HUES48 (cell line): Measurements from ENCODE around the gene MEX3A.

Source experiments
- H3K27ac ChIP-seq: one replicate; pipeline ENCODE4 v1.7.0; 2013; ENCODE audit warnings: low read depth, low read length, inconsistent platforms
- H3K27me3 ChIP-seq: 2 replicates; pipeline ENCODE4 v1.6.1; 2013; ENCODE audit warnings: mild to moderate bottlenecking, low read length; ENCODE audit not compliant: control insufficient read depth, insufficient read depth
- H3K36me3 ChIP-seq: 2 replicates; pipeline ENCODE4 v1.6.1; 2013; ENCODE audit warnings: low read length; ENCODE audit not compliant: control insufficient read depth, insufficient read depth
- H3K4me1 ChIP-seq: 2 replicates; pipeline ENCODE4 v1.6.1; 2013; ENCODE audit warnings: mild to moderate bottlenecking, low read length; ENCODE audit not compliant: control insufficient read depth, insufficient read depth
- H3K4me3 ChIP-seq: 2 replicates; pipeline ENCODE4 v1.5.1; 2013; ENCODE audit warnings: mild to moderate bottlenecking, low read depth, low read length
- H3K9ac ChIP-seq: 2 replicates; pipeline ENCODE4 v1.6.1; 2013; ENCODE audit warnings: mild to moderate bottlenecking, low read depth, low read length, moderate library complexity
- H3K9me3 ChIP-seq: 2 replicates; pipeline ENCODE4 v1.6.1; 2013; ENCODE audit warnings: low read length; ENCODE audit not compliant: control insufficient read depth, insufficient read depth

The MEX3A gene

DNA sequence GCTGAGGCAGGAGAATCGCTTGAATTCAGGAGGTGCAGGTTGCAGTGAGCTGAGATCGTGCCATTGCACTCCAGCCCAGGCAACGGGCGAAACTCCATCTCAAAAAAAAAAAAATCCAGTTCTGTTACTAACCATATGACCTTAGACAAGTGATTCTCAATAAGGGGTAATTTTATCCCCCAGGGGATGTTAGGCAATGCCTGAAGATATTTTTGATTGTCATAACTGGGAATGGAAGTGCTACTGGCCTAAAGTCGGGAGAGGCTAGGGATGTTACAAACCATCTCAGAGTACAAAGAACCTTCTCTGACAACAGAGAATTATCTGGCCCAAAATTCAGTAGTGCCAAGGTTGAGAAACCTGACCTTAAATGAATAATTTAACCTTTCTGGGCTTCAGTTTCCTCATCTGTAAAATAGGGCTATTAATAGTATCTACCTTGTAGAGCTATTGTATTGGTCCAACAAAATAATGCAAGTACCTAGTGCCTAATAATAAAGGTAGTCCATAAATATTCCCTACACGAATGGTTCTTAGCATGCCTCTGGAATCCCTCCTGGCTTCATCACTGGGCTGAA, 26.5 kb upstream of the MEX3A start:
- Histone ChIP-seq H3K9me3 (no peaks in the 10 kb centered on the region), H3K27me3 (no peaks in the 10 kb centered on the region; the same call in 1 of the 2 replicates), H3K27ac (no peak overlapping the region), H3K4me1 (peaks cover 40% of the 10 kb centered on the region), H3K36me3 (no peaks in the 10 kb centered on the region), H3K9ac (no peak overlapping the region), H3K4me3 (no peak overlapping the region)

GRCh38 chr1:156108057-156108456, 25.8 kb upstream of the MEX3A start:
- Histone ChIP-seq H3K4me3 (no peak overlapping the region), H3K27me3 (no peaks in the 10 kb centered on the region; the same call in 1 of the 2 replicates), H3K9ac (no peak overlapping the region), H3K4me1 (peaks cover 36% of the 10 kb centered on the region), H3K36me3 (no peaks in the 10 kb centered on the region), H3K9me3 (no peaks in the 10 kb centered on the region), H3K27ac (no peak overlapping the region)

- H3K36me3 ChIP-seq, result no peaks in the 10 kb centered on the region
- no peak overlapping the region for H3K9ac ChIP-seq
- peaks cover 38% of the 10 kb centered on the region for H3K4me1 ChIP-seq
- H3K9me3 ChIP-seq, result no peaks in the 10 kb centered on the region
- peak overlapping the region; percentile 28 for H3K4me3 ChIP-seq
- peak overlapping the region; percentile 96 for H3K27ac ChIP-seq
- H3K27me3 ChIP-seq, result no peaks in the 10 kb centered on the region; the same call in 1 of the 2 replicates
Measured at GRCh38 chr1:156106624-156107488, 24.6 kb upstream of the MEX3A start.

- H3K4me1 ChIP-seq, result peaks cover 38% of the 10 kb centered on the region
- peak overlapping the region; percentile 62; the same call in 1 of the 2 replicates for H3K9ac ChIP-seq
- no peaks in the 10 kb centered on the region for H3K9me3 ChIP-seq
- no peaks in the 10 kb centered on the region for H3K36me3 ChIP-seq
- no peaks in the 10 kb centered on the region for H3K27me3 ChIP-seq
- peak overlapping the region; percentile 96 for H3K27ac ChIP-seq
- peak overlapping the region; percentile 60; the same call in 1 of the 2 replicates for H3K4me3 ChIP-seq
Measured at GRCh38 chr1:156104861-156105832, 22.9 kb upstream of the MEX3A start.

DNA sequence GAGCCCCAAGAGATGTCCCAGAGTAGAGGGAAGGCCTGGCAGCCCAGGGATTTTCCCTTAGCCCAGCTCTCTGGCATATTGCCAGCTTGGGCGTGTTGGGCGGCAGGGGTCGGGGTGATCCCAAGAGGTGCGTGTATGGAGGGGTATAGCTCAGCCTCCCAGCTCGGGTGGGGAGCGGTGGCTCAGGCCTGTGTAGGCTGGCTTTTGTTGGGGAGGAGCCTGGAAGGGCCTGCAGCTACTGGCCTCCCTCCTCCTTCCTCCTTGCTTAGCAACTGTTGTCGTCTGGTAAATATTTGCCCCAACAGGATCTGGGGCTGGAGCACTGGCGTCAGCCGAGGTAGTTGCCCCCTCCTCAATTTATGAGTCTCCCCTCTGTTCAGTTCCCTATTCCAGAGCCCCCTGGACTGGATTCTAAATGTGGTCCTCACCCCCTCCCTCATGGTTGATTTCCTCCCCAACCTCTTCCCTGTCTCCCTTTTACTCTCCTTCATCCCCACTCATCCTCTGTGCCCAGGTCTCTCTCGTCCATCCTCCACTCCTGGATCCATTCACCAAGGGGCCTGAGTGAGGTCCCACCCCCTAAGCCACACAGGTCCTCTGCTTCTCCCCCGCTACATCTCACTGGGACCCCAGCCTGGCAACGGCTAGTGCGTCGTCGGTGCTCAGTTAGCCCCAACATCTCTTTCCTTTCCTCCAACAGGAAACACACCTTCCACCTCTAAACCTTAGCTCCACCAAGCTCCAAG, 22.0 kb upstream of the MEX3A start:
- Histone ChIP-seq H3K9me3 (no peaks in the 10 kb centered on the region), H3K36me3 (no peaks in the 10 kb centered on the region), H3K4me1 (peaks cover 38% of the 10 kb centered on the region), H3K27me3 (no peaks in the 10 kb centered on the region), H3K4me3 (no peak overlapping the region), H3K27ac (peak overlapping the region; percentile 96), H3K9ac (no peak overlapping the region)

DNA sequence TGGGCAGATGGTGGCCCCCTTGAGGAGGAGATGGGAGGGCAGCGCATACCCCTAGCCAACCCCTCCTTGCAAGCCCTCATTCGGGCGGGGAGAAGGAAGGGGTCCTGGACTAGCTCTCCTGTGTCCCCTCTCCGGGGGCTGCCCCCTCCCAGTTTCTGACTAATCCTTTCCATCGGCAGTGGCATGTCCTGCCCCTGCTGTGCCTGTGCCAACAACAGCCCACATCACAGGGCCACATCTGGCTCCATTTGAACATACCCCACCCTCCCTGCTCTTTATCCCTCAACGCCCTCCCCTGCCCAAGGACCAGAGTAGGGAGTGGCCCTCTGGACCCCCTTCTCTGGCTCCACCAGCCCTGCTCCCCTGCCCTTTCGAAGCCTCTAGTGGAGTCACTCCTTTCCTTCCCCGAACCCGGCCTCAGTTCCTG, 21.3 kb upstream of the MEX3A start:
- Histone ChIP-seq H3K4me1 (peaks cover 38% of the 10 kb centered on the region), H3K9ac (no peak overlapping the region), H3K4me3 (no peak overlapping the region), H3K36me3 (no peaks in the 10 kb centered on the region), H3K27me3 (no peaks in the 10 kb centered on the region), H3K27ac (peak overlapping the region; percentile 21), H3K9me3 (no peaks in the 10 kb centered on the region)

DNA sequence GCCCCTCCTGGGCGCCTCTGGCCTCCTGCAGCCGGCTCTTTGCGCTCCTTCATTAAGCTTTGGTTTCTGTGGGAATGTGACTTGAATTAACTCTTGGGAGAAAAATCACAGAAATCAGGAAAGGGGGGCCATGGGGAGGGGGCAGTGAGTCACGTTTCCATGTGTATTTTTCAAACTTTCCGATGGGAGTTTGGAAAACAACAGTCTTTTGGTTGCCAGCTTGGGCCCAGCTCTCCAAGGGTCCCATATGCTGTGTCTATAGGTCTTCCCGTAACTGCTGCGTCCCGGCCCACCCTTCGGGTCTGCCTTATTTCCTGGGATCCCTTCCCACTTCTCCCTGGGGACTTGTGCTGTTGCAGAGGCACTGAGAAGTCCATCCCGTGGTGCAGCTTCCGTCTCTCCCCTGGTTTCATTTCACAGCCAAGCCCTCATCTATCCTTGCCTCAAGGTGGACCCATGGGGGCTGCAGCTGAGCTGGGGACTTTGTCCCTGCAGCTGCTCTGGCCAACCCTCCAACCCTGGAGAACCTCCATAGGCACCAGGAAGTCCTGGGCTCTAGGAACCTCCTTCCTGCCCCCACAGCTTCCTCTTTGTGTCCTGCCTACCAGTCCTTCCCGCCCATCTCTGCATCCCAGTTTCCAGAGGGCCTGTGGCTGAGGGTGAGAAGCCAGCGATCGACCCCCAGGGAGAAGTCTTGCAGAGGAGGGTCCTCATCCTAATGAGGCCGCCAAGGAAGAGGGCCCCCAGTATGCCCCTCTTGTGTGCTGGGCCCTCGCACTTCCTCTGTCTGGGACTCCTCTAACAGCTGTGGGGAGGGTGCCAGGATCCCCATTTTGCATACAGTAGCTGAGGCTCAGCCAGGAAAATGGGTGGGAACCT, 20.6 kb upstream of the MEX3A start:
- Histone ChIP-seq H3K36me3 (no peaks in the 10 kb centered on the region), H3K9ac (no peak overlapping the region), H3K27ac (peak overlapping the region; percentile 3), H3K27me3 (no peaks in the 10 kb centered on the region), H3K4me3 (no peak overlapping the region), H3K4me1 (peaks cover 33% of the 10 kb centered on the region), H3K9me3 (no peaks in the 10 kb centered on the region)

DNA sequence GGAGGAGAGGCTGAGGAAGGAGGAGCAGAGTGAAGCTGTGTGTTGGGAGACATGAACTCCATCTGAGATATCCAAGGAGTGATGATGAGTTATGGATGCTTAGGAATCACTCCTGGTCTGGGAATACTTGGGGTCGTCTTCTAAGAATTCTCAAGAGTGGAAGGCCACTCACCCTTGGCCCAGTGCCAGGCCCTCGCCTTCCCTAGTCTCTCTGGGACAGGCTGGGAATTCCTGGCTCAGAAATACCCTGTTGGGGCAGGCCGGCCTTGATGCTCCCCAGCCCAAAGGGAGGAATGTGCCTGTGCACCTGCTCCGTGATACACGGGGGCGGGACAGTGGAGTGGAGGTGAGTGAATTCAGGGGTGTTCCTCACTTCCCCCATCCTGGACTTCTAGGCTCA, 19.6 kb upstream of the MEX3A start:
- H3K27ac ChIP-seq, result no peak overlapping the region
- H3K4me1 ChIP-seq, result peaks cover 27% of the 10 kb centered on the region
- H3K36me3 ChIP-seq, result no peaks in the 10 kb centered on the region
- no peak overlapping the region for H3K4me3 ChIP-seq
- no peaks in the 10 kb centered on the region for H3K27me3 ChIP-seq
- no peaks in the 10 kb centered on the region for H3K9me3 ChIP-seq
- no peak overlapping the region for H3K9ac ChIP-seq

- peaks cover 24% of the 10 kb centered on the region for H3K4me1 ChIP-seq
- no peak overlapping the region for H3K9ac ChIP-seq
- H3K27ac ChIP-seq, result no peak overlapping the region
- H3K36me3 ChIP-seq, result no peaks in the 10 kb centered on the region
- no peaks in the 10 kb centered on the region for H3K9me3 ChIP-seq
- no peak overlapping the region for H3K4me3 ChIP-seq
- H3K27me3 ChIP-seq, result no peaks in the 10 kb centered on the region
Measured at GRCh38 chr1:156100205-156100995, 18.1 kb upstream of the MEX3A start.
